Cardiac septum (tissue), 1 donor: ENCODE results near the gene ANKZF1. TPM values are rescaled to one million over a fixed set of nuclear protein-coding genes. Genes with fewer than 3 reads are reported as not detected.
A peak's percentile ranks its signal among the peaks of the same experiment; 100 is the strongest.

Experiments
- DNase-seq: peaks from one replicate; pipeline ENCODE4 v3.0.0-alpha.2; 2020; ENCODE audit warnings: low spot score
- intact Hi-C: fragments of 100-400 bp; cut with DNase I; formaldehyde crosslinking; loops from one replicate; pipeline ENCODE4 v1.14.0; 2022
- total RNA-seq: library from RNA; stranded (reverse); fragmentation: NEBNext Ultra II Directional; extraction: Animal tissue kit (Norgen Biotek cat#: 25700); gene quantifications from one replicate; pipeline ENCODE4 v1.2.1, GENCODE V29; 2021
- donor health status: DM: no; HTN: no; CAD: no.

ANKZF1 gene
- total RNA-seq, 1 donor from 2014 or later: 22.4 TPM

GRCh38 chr2:219277703-219278654 lies 48.4 kb downstream of the ANKZF1 start:
- intact Hi-C loops: loop anchor here (1.0 to 2.0 kb wide), 2 partner anchors 16 to 25 kb away; partner anchors contain the start of genes TUBA4A and TUBA4B
- peak; percentile 94 for DNase-seq

GRCh38 chr2:219278655-219279150 lies 49.1 kb downstream of the ANKZF1 start:
- intact Hi-C loops: loop anchor here (1.0 to 2.0 kb wide), 2 partner anchors 26 to 101 kb away; partner anchors contain the start of genes TUBA4A and TUBA4B
- no peak for DNase-seq

- peak; percentile 100 for DNase-seq
- intact Hi-C loops: loop anchor here (1.0 to 2.0 kb wide), 2 partner anchors 27 to 102 kb away; partner anchors contain the start of genes TUBA4A and TUBA4B
Measured at GRCh38 chr2:219279151-219279915, 49.7 kb downstream of the ANKZF1 start, which contains the start of gene DNAJB2. TSS of gene DNAJB2 (plus strand) at chr2:219279366. CDS start at chr2:219279834, 468 bp downstream.

GRCh38 chr2:219279916-219280516 lies 50.4 kb downstream of the ANKZF1 start:
- intact Hi-C loops: loop anchor here (1.0 to 5.0 kb wide), 3 partner anchors 27 to 107 kb away; partner anchors contain the start of genes DNPEP, TUBA4A and TUBA4B
- DNase-seq: no peak

- intact Hi-C loops: loop anchor here (5.0 kb wide), 1 partner anchor 107 kb away; the partner anchor contains the start of gene DNPEP
- no peak for DNase-seq
Measured at GRCh38 chr2:219280651-219281050, 51.0 kb downstream of the ANKZF1 start.

- no peak for DNase-seq
- intact Hi-C loops: loop anchor here (5.0 kb wide), 1 partner anchor 106 kb away; the partner anchor contains the start of gene DNPEP
Measured at GRCh38 chr2:219281588-219281987, 52.0 kb downstream of the ANKZF1 start.

GRCh38 chr2:219282375-219282774 lies 52.8 kb downstream of the ANKZF1 start:
- intact Hi-C loops: loop anchor here (5.0 kb wide), 1 partner anchor 105 kb away; the partner anchor contains the start of gene DNPEP
- DNase-seq: peak; percentile 17

GRCh38 chr2:219282943-219283581 lies 53.5 kb downstream of the ANKZF1 start:
- intact Hi-C loops: loop anchor here (5.0 kb wide), 1 partner anchor 104 kb away; the partner anchor contains the start of gene DNPEP
- DNase-seq: peak; percentile 68

GRCh38 chr2:219284501-219285372 lies 55.1 kb downstream of the ANKZF1 start:
- intact Hi-C loops: loop anchor here (5.0 kb wide), 1 partner anchor 103 kb away; the partner anchor contains the start of gene DNPEP
- DNase-seq: no peak

GRCh38 chr2:219285373-219285735 lies 55.7 kb downstream of the ANKZF1 start:
- DNase-seq: no peak
- intact Hi-C loops: no loop called here

GRCh38 chr2:219285894-219286425 lies 56.4 kb downstream of the ANKZF1 start:
- peak; percentile 69 for DNase-seq
- intact Hi-C loops: no loop called here

Other genes starting within 250 kb of the ANKZF1 start
- gene FEV, start 244.6 kb upstream of the ANKZF1 start, total RNA-seq: not detected
- not detected for gene CRYBA2, start 236.4 kb upstream of the ANKZF1 start, total RNA-seq
- gene CFAP65, start 188.3 kb upstream of the ANKZF1 start, total RNA-seq: not detected
- gene IHH, start 168.9 kb upstream of the ANKZF1 start, total RNA-seq: not detected
- 6.7 TPM for gene NHEJ1, start 69.0 kb upstream of the ANKZF1 start, total RNA-seq
- gene SLC23A3, start 59.8 kb upstream of the ANKZF1 start, total RNA-seq: 0.48 TPM
- 67.6 TPM for gene CNPPD1, start 52.9 kb upstream of the ANKZF1 start, total RNA-seq
- 31.2 TPM for gene RETREG2, start 51.5 kb upstream of the ANKZF1 start, total RNA-seq
- 23.9 TPM for gene ZFAND2B, start 23.0 kb upstream of the ANKZF1 start, total RNA-seq
- 17.4 TPM for gene ABCB6, start 10.8 kb upstream of the ANKZF1 start, total RNA-seq
- gene ATG9A, start 170 bp upstream of the ANKZF1 start, total RNA-seq: 66.3 TPM
- 2.0 TPM for gene GLB1L, start 15.6 kb downstream of the ANKZF1 start, total RNA-seq
- 16.3 TPM for gene STK16, start 15.7 kb downstream of the ANKZF1 start, total RNA-seq
- not detected for gene TUBA4B, start 23.4 kb downstream of the ANKZF1 start, total RNA-seq
- 164 TPM for gene TUBA4A, start 24.1 kb downstream of the ANKZF1 start, total RNA-seq
- gene DNAJB2, start 49.6 kb downstream of the ANKZF1 start, total RNA-seq: 78.0 TPM
- 0.97 TPM for gene PTPRN, start 79.6 kb downstream of the ANKZF1 start, total RNA-seq
- gene RESP18, start 102.9 kb downstream of the ANKZF1 start, total RNA-seq: not detected
- 47.2 TPM for gene DNPEP, start 158.1 kb downstream of the ANKZF1 start, total RNA-seq
- gene DES, start 188.6 kb downstream of the ANKZF1 start, total RNA-seq: 21,230 TPM
- gene SPEG, start 205.0 kb downstream of the ANKZF1 start, total RNA-seq: 199 TPM